C4-2B (cell line): ENCODE data around the gene KBTBD4.
"Not testable (repeated sequence)": the region's sequence is repeated elsewhere in the genome, so short reads cannot be mapped to it uniquely, and the experiment has no call there.

ENCODE experiments used
- H3K27ac ChIP-seq: fragments of 450-650 bp; 2 replicates; pipeline ENCODE4 v1.5.1; 2017
- ZFX ChIP-seq: fragments of 450-650 bp; IDR thresholded peaks from 2 replicates; pipeline ENCODE4 v1.6.1; 2017
- TF ChIP-seq, protein P1 (sequence below): fragments of 450-650 bp; conservative IDR thresholded peaks from 2 replicates; pipeline ENCODE4 v1.5.1; 2017; ENCODE audit warnings: mild to moderate bottlenecking

Gene KBTBD4

DNA sequence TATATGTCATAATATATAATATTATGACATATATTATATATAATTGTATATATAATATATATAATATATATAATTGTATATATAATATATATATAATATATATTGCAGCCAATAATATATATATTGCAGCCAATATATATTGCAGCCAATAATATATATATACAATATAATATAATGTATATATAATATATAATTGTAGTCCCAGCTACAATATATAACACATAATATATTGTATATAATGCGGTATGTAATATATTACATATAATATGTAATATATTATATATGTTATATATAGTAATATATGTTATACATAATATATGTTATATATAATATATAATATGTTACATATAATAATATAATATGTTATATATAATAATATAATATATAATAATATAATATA, 20.1 kb downstream of the KBTBD4 start:
- H3K27ac ChIP-seq = no peak overlapping the region
- no peak for TF ChIP-seq ZFX
- TF ChIP-seq, protein P1, sequence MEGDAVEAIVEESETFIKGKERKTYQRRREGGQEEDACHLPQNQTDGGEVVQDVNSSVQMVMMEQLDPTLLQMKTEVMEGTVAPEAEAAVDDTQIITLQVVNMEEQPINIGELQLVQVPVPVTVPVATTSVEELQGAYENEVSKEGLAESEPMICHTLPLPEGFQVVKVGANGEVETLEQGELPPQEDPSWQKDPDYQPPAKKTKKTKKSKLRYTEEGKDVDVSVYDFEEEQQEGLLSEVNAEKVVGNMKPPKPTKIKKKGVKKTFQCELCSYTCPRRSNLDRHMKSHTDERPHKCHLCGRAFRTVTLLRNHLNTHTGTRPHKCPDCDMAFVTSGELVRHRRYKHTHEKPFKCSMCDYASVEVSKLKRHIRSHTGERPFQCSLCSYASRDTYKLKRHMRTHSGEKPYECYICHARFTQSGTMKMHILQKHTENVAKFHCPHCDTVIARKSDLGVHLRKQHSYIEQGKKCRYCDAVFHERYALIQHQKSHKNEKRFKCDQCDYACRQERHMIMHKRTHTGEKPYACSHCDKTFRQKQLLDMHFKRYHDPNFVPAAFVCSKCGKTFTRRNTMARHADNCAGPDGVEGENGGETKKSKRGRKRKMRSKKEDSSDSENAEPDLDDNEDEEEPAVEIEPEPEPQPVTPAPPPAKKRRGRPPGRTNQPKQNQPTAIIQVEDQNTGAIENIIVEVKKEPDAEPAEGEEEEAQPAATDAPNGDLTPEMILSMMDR = no peak

DNA sequence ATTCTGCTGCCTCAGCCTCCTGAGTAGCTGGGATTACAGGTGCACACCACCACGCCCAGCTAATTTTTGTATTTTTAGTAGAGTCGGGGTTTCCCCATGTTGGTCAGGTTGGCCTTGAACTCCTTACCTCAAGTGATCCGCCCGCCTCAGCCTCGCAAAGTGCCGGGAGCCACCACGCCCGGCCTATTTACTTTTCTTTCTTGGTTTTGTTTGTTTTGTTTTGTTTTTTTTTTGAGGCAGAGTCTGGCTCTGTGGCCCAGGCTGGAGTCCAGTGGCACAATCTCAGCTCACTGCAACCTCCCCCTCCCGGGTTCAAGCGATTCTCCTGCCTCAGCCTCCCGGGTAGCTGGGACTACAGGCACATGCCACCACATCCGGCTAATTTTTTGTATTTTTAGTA, 21.8 kb downstream of the KBTBD4 start:
- not testable (repeated sequence) for H3K27ac ChIP-seq

DNA sequence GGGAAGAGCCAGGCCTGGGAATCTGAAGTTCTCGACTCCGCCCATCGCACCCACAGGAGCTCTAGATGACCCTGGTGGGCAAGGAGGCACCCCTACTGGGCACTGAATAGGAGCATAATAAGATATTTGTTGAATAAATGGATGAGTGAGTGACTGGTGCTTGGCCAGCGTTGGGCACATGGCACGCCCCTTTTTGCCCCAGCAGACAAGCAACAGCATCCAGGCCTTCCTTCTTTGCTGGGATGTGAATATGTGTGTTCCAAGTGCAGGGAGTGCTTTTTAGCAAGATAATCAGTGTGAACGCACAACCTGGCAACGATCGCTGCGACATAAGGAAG, 25.4 kb downstream of the KBTBD4 start:
- H3K27ac ChIP-seq = peak overlapping the region; percentile 93
- TF ChIP-seq ZFX = no peak
- TF ChIP-seq, protein P1 = no peak; the same call in none of the 2 replicates

DNA sequence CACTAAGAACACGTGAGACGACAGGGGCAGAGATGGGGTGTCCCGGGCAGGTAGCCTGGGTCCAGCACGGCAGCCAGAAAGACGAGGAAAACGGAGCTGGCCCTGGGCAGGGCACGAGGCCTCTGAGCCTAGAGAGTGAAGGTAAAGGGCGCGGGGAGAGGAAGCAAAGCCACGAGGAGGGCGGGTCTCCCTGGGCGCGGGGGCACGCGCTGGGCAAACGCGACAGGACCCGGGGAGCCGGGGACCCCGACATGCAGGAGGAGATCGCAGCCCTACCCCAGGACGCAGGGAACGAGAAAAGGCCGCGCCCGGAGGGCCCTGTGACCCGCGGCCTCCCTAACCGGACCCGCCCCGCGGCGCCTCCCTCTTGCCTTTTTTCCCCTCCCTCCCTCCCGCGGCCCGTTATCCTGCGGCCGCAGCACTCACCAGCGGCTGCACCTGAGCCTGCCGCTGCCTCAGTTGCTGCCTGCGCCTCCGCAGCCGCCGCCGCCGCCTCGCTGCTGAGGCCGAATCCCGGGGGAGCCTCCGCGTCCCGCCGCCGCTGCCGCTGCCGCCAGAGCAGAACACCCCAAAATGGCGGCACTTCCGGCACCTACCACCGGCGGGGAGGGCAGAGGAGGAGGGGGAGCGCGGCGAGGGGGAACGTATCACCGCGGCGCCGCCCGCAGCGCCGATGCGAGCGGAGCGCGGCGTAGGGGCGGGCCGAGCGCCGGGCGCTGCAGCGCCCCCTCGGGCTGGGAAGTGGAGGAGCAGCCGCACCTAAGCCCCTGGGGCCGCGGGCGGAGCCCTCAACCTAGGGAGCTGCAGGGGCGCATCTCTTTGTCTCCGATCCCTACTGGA, 26.0 kb downstream of the KBTBD4 start, which contains the start of gene CELF1:
Gene CELF1, minus strand, starts transcription at position 567 of the 840 bp plus-strand sequence. CDS start 53,609 bp downstream, outside the sequence.
- peak; percentile 88 for TF ChIP-seq ZFX
- TF ChIP-seq, protein P1 = peak; percentile 99
- peak within 1 kb of the TSS; percentile 93 for H3K27ac ChIP-seq

DNA sequence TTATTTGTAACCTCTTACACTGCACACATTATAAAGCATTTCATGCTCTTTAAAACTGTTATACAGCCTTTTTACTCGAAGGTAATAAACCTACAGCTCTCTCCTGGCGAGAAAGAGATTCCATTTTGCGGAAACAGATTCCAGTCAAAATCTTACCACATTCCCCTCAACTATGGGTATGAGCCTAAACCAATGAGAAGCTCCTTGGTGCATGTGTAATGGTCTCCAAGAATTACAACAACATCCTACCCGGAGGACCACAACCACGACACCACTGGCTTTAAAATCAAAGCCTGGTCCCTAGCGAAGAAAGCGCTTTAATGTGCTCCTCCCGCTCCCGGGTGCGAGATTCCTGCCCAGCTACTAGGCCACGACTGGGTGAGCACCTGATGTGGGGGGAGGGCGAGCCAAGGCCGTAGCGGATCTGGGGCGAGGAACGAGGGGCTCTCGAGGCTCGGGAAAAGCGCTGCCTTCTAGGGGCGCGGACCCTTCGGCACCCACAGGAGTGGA, 26.7 kb downstream of the KBTBD4 start:
- no peak for TF ChIP-seq ZFX
- TF ChIP-seq, protein P1 = no peak
- peak overlapping the region; percentile 93 for H3K27ac ChIP-seq

DNA sequence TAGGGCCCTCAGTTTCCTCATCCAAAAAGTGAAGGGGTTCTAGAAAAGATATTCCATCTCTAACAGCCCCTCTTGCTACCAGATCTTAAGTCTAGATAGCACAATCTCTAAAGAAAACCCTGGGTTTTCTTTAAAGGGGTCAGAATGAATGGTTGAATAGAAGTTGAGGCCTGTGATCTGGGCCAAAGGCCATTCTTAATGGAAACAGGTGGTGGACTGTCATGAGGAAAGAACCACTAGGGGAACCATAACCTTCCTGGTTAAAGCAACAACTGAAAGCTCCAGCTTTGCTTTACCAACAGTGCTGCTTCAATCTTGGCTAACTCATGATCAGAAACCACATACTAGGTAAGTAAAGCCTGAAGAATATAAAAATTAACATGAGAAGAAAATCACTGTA, 27.7 kb downstream of the KBTBD4 start:
- no peak overlapping the region for H3K27ac ChIP-seq
- TF ChIP-seq ZFX = no peak
- TF ChIP-seq, protein P1 = no peak; the same call in 1 of the 2 replicates

DNA sequence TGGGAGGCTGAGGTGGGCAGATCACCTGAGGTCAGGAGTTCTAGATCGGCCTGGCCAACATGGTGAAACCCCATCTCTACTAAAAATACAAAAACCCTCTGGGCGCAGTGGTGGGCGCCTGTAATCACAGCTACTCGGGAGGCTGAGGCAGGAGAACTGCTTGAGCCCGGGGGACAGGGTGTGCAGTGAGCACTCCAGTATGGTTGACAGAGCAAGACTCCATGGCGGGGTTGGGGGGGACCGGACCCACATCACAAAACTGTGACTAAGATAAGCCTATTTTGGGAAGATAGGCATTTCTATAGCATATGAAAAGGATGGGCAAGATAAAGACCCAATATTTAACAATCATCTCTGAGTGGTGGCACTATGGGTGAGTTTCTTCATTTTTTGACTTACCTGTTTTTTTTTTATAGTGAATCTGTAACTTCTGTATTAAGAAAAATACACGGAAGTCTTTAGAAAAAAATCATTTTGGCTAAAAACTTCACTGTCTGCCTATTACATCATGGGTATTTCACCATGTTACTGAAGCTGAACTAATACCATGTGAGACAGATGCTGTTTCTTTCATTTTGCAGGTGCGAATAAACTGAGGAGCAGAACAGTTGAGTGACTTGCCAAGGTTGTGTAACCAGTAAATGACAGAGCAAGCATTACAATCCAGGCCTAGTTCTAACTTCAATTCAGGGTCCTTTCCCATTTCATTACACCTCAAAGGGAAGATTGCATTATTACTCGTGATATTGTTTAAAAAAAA, 28.3 kb downstream of the KBTBD4 start:
- TF ChIP-seq, protein P1 = no peak
- no peak for TF ChIP-seq ZFX
- H3K27ac ChIP-seq = no peak overlapping the region

DNA sequence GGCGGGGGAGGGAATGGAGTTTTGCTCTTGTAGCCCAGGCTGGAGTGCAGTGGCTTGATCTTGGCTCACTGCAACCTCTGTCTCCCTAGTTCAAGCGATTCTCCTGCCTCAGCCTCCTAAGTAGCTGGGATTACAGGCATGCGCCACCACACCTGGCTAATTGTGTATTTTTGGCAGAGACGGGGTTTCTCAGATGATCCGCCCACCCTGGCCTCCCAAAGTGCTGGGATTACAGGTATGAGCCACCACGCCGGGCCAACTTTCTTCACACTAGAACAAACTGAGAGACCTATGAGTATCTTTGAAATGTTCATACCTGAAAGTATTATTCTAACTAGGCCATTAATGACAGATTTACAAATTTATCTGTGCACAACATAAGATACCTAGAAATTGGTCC, 32.5 kb downstream of the KBTBD4 start:
- H3K27ac ChIP-seq = not testable (repeated sequence)
